Prostate gland (tissue), 2 donors: Measurements from ENCODE around the gene PDLIM1. TPM values are rescaled to one million over a fixed set of nuclear protein-coding genes. Genes with fewer than 3 reads are reported as not detected.
A peak's percentile ranks its signal among the peaks of the same experiment; 100 is the strongest.

Experiments used
- DNase-seq: peaks from one replicate; pipeline ENCODE4 v3.0.0-alpha.2; 2019; ENCODE audit warnings: low spot score
- H3K27ac ChIP-seq, 2 donors: fragments of 200-600 bp; sonication (generic); 2 replicates each; pipeline ENCODE4 v1.5.1; 2017 to 2019
- H3K27me3 ChIP-seq: fragments of 200-600 bp; sonication (generic); replicated peaks from 2 replicates; pipeline ENCODE4 v1.5.1; 2019; ENCODE audit not compliant: insufficient read depth
- H3K36me3 ChIP-seq, 2 donors: fragments of 200-600 bp; sonication (generic); 1 replicate in 1 of 2; 2 replicates in 1 of 2; pipeline versions ENCODE4 v1.5.1 to v1.8.1; 2017 to 2019
- H3K4me1 ChIP-seq: fragments of 200-600 bp; sonication (generic); replicated peaks from 2 replicates; pipeline ENCODE4 v1.5.1; 2019
- H3K4me3 ChIP-seq, 2 donors: fragments of 200-600 bp; sonication (generic); 2 replicates each; pipeline ENCODE4 v1.5.1; 2017 to 2019
- H3K9me3 ChIP-seq: fragments of 200-600 bp; sonication (generic); 2 replicates; pipeline ENCODE4 v1.5.1; 2017
- CTCF ChIP-seq, 4 experiments: fragments of 200-600 bp in 2 of 4; fragments of 450-650 bp in 2 of 4; sonication (generic) in 2 of 4; IDR thresholded peaks; 1 replicate in 3 of 4; 2 replicates in 1 of 4; pipeline ENCODE4 v1.5.1; 2016 to 2019; ENCODE audit warnings: antibody characterized with exemption in 4 of 4, mild to moderate bottlenecking in 2 of 4, moderate library complexity in 2 of 4
- POLR2A ChIP-seq: fragments of 450-650 bp; IDR thresholded peaks from one replicate; pipeline ENCODE4 v1.6.1; 2016; ENCODE audit warnings: antibody characterized with exemption, mild to moderate bottlenecking
- POLR2AphosphoS5 ChIP-seq: sonication (generic); formaldehyde crosslinking; IDR thresholded peaks from one replicate; pipeline ENCODE4 v1.6.1; 2017; ENCODE audit warnings: antibody characterized with exemption
- WGBS: methylation state at CpG from one replicate; pipeline ENCODE4 v1.1.5; 2018; 5-methylcytosine and 5-hydroxymethylcytosine counted together
- intact Hi-C: fragments of 100-400 bp; cut with DNase I; formaldehyde crosslinking; loops from one replicate; pipeline ENCODE4 v1.14.2; 2022
- total RNA-seq, 2 donors: library from RNA; depleted of rRNA; stranded (reverse); fragments of >200 nt; gene quantifications; one replicate each; pipeline ENCODE4 v1.1.0, GENCODE V29; 2016

PDLIM1 gene
- 10 to 100 TPM; 63.2 to 82.0 TPM for total RNA-seq

GRCh38 chr10:95290461-95291364, at the start of gene PDLIM1:
Gene PDLIM1, minus strand, starts transcription at chr10:95291003. Its CDS starts 88 bp downstream, at chr10:95290915.
- WGBS, result under 1% methylated on average over 89 of the region's 119 CpGs
- intact Hi-C loops, result no loop called here
- H3K4me3 ChIP-seq, result peak within 1 kb of the TSS; percentile 86 to 88

GRCh38 chr10:95339863-95340262, 49.1 kb upstream of the PDLIM1 start:
- TF ChIP-seq POLR2AphosphoS5 (no peak), POLR2A (no peak), CTCF (IDR thresholded peaks at IDR 0.05) (no peak)
- 93% methylated on average over 1 of the region's 1 CpG for WGBS
- H3K4me3 ChIP-seq, result no peak overlapping the region
- no peaks in the 10 kb centered on the region for H3K27me3 ChIP-seq
- intact Hi-C loops, result no loop called here
- H3K4me1 ChIP-seq, result no peaks in the 10 kb centered on the region
- DNase-seq, result no peak
- H3K27ac ChIP-seq, result no peak overlapping the region
- no peaks in the 10 kb centered on the region for H3K36me3 ChIP-seq
- no peaks in the 10 kb centered on the region for H3K9me3 ChIP-seq

More at GRCh38 chr10:95290461-95291364, at the start of gene PDLIM1:
- TF ChIP-seq POLR2A (peak; percentile 92), CTCF (IDR thresholded peaks at IDR 0.05) (peak in 2 of 4 experiments; percentile 39 to 40), POLR2AphosphoS5 (peak; percentile 45)
- Histone ChIP-seq H3K4me1 (no peaks in the 10 kb centered on the region), H3K9me3 (no peaks in the 10 kb centered on the region), H3K27ac (peak within 1 kb of the TSS; percentile 78), H3K27me3 (no peaks in the 10 kb centered on the region), H3K36me3 (no peaks in the 10 kb centered on the region)
- peak; percentile 60 for DNase-seq

GRCh38 chr10:95337423-95338160, 46.8 kb upstream of the PDLIM1 start:
- H3K27ac ChIP-seq, result no peak overlapping the region
- no peaks in the 10 kb centered on the region for H3K9me3 ChIP-seq
- 85% methylated on average over 10 of the region's 10 CpGs for WGBS
- no peak overlapping the region for H3K4me3 ChIP-seq
- no peaks in the 10 kb centered on the region for H3K27me3 ChIP-seq
- no peak for TF ChIP-seq POLR2A
- no peak for TF ChIP-seq CTCF (IDR thresholded peaks at IDR 0.05)
- no peak for TF ChIP-seq POLR2AphosphoS5
- no peaks in the 10 kb centered on the region for H3K36me3 ChIP-seq
- no peaks in the 10 kb centered on the region for H3K4me1 ChIP-seq
- intact Hi-C loops, result no loop called here
- no peak for DNase-seq

- WGBS, result 97% methylated on average over 9 of the region's 9 CpGs
- no peak for TF ChIP-seq POLR2A
- no peak for TF ChIP-seq POLR2AphosphoS5
- no peak for TF ChIP-seq CTCF (IDR thresholded peaks at IDR 0.05)
- no peak for DNase-seq
- no peaks in the 10 kb centered on the region for H3K36me3 ChIP-seq
- H3K4me1 ChIP-seq, result no peaks in the 10 kb centered on the region
- H3K9me3 ChIP-seq, result no peaks in the 10 kb centered on the region
- no peak overlapping the region for H3K27ac ChIP-seq
- intact Hi-C loops, result no loop called here
- H3K27me3 ChIP-seq, result no peaks in the 10 kb centered on the region
- H3K4me3 ChIP-seq, result no peak overlapping the region
Observed at GRCh38 chr10:95336702-95337101, 45.9 kb upstream of the PDLIM1 start.
